HepG2 (cell line): Measurements from ENCODE around the gene ARPC1A. TPM values are rescaled to one million over a fixed set of nuclear protein-coding genes. Genes with fewer than 3 reads are reported as not detected.

Source experiments
- AGO1 ChIP-seq: fragments of 200-400 bp; formaldehyde crosslinking; IDR thresholded peaks from 2 replicates; pipeline ENCODE4 v1.6.1; 2017; ENCODE audit warnings: mild to moderate bottlenecking, low read depth, low read length, moderate library complexity; ENCODE audit not compliant: poor library complexity, severe bottlenecking
- ELK4 ChIP-seq: sonication (generic); formaldehyde crosslinking; IDR thresholded peaks from 2 replicates; pipeline ENCODE4 v1.9.0; 2021; ENCODE audit warnings: missing genetic modification reagents, borderline replicate concordance
- KMT2B ChIP-seq: IDR thresholded peaks from 2 replicates; pipeline ENCODE4 v1.6.1; 2016; ENCODE audit warnings: missing genetic modification reagents, missing compliant biosample characterization
- MXI1 ChIP-seq: IDR thresholded peaks from 3 replicates; pipeline ENCODE4 v1.6.1; 2012; ENCODE audit warnings: low read depth, low read length, inconsistent platforms, borderline replicate concordance
- NONO ChIP-seq, 2 experiments: fragments of 450-650 bp in 1 of 2; sonication (generic) in 1 of 2; formaldehyde crosslinking in 1 of 2; IDR thresholded peaks in 1 of 2; conservative IDR thresholded peaks in 1 of 2; 2 replicates each; pipeline versions ENCODE4 v1.6.1 to v1.8.0; 2017 to 2022; ENCODE audit warnings: mild to moderate bottlenecking in 1 of 2, missing genetic modification reagents in 1 of 2, moderate library complexity in 1 of 2
- NR2F6 ChIP-seq, 2 experiments: IDR thresholded peaks; 2 replicates each; pipeline ENCODE4 v1.6.1; 2016; ENCODE audit warnings: antibody characterized with exemption in 1 of 2, mild to moderate bottlenecking in 1 of 2
- STAG1 ChIP-seq: sonication (generic); formaldehyde crosslinking; IDR thresholded peaks from 2 replicates; pipeline ENCODE4 v1.4.0; 2020; ENCODE audit warnings: missing genetic modification reagents
- STAT6 ChIP-seq: sonication (generic); formaldehyde crosslinking; IDR thresholded peaks from 2 replicates; pipeline ENCODE4 v1.4.0; 2020; ENCODE audit warnings: missing genetic modification reagents, mild to moderate bottlenecking, borderline replicate concordance
- TIGD3 ChIP-seq: sonication (generic); formaldehyde crosslinking; IDR thresholded peaks from 2 replicates; pipeline ENCODE4 v1.5.1; 2020; ENCODE audit warnings: mild to moderate bottlenecking, missing genetic modification reagents, borderline replicate concordance
- YEATS4 ChIP-seq: sonication (generic); formaldehyde crosslinking; IDR thresholded peaks from 2 replicates; pipeline ENCODE4 v1.4.0; 2020; ENCODE audit warnings: missing genetic modification reagents, borderline replicate concordance
- ZBTB14 ChIP-seq: sonication (generic); formaldehyde crosslinking; IDR thresholded peaks from 2 replicates; pipeline ENCODE4 v1.4.0; 2020; ENCODE audit warnings: missing genetic modification reagents
- ZBTB26 ChIP-seq: IDR thresholded peaks from 2 replicates; pipeline ENCODE4 v1.6.1; 2016; ENCODE audit warnings: missing compliant biosample characterization, missing genetic modification reagents, borderline replicate concordance
- ZMYM3 ChIP-seq: sonication (generic); formaldehyde crosslinking; IDR thresholded peaks from 2 replicates; pipeline ENCODE4 v1.5.1; 2020; ENCODE audit warnings: mild to moderate bottlenecking, missing genetic modification reagents
- ZNF335 ChIP-seq: sonication (generic); formaldehyde crosslinking; IDR thresholded peaks from 2 replicates; pipeline ENCODE4 v1.4.0; 2020; ENCODE audit warnings: missing genetic modification reagents
- ZNF503 ChIP-seq: sonication (generic); formaldehyde crosslinking; IDR thresholded peaks from 2 replicates; pipeline ENCODE4 v1.4.0; 2020; ENCODE audit warnings: missing genetic modification reagents
- ZNF615 ChIP-seq: sonication (generic); formaldehyde crosslinking; IDR thresholded peaks from 2 replicates; pipeline ENCODE4 v1.5.0; 2020; ENCODE audit warnings: mild to moderate bottlenecking, missing genetic modification reagents, borderline replicate concordance
- polyA plus RNA-seq, 8 experiments: library from polyadenylated mRNA; depleted of rRNA in 3 of 8; stranded (reverse) in 7 of 8; unstranded in 1 of 8; fragments of >200 nt; fragmentation: Illumina TruSeq in 4 of 8; extraction: Trizol in 4 of 8; gene quantifications; 2 replicates each; pipeline versions ENCODE4 v1.2.1 to v1.2.3, GENCODE V29; 2011 to 2016; ENCODE audit warnings: low read depth in 4 of 8, missing spikeins in 1 of 8, mixed read lengths in 1 of 8; ENCODE audit not compliant: insufficient read depth in 1 of 8
- total RNA-seq, 5 experiments: library from RNA; depleted of rRNA; stranded (reverse); fragments of >200 nt; fragmentation: Illumina TruSeq; extraction: Trizol; gene quantifications; 2 replicates each; pipeline ENCODE4 v1.2.3, GENCODE V29; 2016; ENCODE audit warnings: low read depth in 1 of 5

ARPC1A gene
- total and polyA plus RNA-seq, 2 of the 13 experiments (the other 11 are each of a cell fraction or from before 2014, with no cell fraction given) = 44.3 to 88.5 TPM

- TF ChIP-seq ELK4 (CRISPR knock-in tag) (no peak), ZMYM3 (peak; percentile 77; the same call in 1 of the 2 replicates), ZNF335 (0 out of 2 replicates have a peak, but pooled peaks have one; percentile 31), ZBTB14 (CRISPR knock-in tag) (no peak), ZNF615 (CRISPR knock-in tag) (no peak), STAG1 (CRISPR knock-in tag) (peak; percentile 76), YEATS4 (no peak), MXI1 (0 out of 3 replicates have a peak, but pooled peaks have one; percentile 3), KMT2B (CRISPR knock-in tag) (no peak), ZNF503 (CRISPR knock-in tag) (no peak), STAT6 (CRISPR knock-in tag) (no peak), ZBTB26 (CRISPR knock-in tag) (no peak), AGO1 (no peak), NR2F6 (IDR thresholded peaks at IDR 0.05) (no peak), NR2F6 (CRISPR knock-in tag; IDR thresholded peaks at IDR 0.05) (no peak), NONO (IDR thresholded peaks at IDR 0.05) (no peak), NONO (CRISPR knock-in tag; conservative IDR thresholded peaks at IDR 0.05) (peak; percentile 41; the same call in 1 of the 2 replicates), TIGD3 (no peak)
Measured at GRCh38 chr7:99386584-99387238, 61.0 kb downstream of the ARPC1A start (continued).
